NCI-H1930 (cell line): ENCODE measurements around the gene LRRC15.

Experiments
- DNase-seq, 2 experiments: peaks; one replicate each; lab custom pipeline; 2025; lab: John Stamatoyannopoulos, UW

LRRC15 gene

DNA sequence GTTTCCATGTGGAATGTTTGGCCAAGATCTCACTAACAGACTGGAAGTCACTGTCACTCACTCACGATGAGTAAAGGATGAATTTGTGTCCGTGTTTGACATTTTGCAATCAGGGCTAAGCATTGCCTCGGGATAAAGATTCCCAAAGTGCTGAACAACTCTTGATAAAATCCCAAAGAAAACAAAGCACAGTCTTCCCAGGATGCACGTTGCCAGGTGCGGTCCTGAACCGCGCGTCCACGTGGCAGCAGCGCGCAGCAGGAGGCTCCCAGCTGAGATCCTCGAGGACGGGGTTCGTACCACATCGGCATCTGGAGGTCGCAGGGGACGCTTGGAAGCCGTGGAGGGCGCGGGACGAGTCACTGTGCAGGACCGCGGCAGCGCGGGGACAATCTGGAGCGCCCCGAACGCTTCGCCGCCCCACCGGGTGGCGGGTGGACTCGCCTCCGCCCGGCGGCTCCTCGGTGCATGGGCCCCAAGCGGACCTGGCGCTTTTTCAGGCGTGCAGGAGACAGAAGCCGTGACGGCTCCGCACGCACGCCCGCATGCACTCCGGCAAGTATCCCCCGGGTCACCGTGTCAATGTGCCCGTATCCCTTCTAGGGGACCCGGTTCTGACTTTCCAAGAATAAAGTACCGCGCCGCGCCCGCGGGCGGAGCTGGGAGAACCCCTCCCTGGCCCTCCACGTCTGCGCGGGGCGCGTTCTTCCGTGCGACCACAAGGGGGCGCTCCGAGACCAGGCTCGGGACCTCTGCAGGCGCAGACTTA lies 36.1 kb downstream of the LRRC15 start:
- no peak for DNase-seq

DNA sequence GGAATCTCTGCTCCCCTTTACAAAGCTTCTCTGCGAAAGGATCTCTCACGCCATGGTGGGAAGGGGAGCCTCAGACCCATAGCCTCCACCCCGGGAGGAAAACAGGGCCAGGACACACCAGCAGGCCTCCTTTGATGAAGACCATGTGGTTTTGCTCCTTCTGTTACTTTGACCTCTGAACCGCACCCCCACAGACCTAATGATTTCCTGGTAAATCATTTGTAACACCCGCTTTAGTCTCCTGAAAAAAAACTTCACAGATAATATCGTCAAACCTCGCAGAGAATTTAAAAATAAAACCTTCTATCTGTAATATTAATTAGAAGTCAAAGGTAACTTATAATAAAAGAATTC lies 36.7 kb downstream of the LRRC15 start:
- no peak for DNase-seq

DNA sequence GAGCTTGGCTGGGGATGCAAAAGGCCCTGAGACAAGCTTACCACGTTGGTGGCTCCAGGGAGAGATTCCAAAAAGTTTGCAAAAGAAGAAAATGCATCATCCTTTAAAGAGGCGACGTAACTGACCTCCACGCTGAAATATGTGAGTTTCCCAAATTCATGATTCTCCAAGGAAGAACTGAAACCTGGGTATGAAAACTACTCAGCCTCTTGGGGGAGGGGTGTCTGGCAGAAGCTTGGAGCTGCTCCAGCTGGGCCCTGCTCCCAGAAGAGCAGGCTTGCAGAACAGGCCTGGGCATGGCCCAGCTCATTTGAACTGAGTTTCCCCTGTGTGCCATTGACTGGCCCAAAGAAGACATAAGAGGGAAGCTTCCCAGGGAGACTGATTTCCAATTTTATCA lies 39.0 kb downstream of the LRRC15 start:
- no peak for DNase-seq

DNA sequence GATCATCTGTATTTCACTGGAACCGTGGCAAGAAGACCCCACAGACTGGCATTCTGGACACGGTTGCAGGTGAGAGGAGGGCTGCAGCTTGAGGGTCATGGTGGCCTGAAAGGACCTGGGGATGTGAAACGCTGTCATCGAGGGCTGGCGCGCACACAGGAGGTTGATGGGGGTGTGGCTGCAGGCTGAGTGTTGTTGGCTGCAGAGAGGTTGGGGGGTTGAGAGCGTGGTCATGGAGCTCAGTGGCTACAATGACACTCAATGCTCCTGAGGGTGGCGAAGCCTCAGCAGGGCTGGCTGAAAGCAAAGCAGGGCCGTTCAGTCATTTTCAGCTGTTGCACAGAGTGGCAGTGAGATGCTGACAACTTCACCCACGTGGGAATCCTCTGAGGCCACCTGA lies 39.4 kb downstream of the LRRC15 start:
- DNase-seq: no peak

DNA sequence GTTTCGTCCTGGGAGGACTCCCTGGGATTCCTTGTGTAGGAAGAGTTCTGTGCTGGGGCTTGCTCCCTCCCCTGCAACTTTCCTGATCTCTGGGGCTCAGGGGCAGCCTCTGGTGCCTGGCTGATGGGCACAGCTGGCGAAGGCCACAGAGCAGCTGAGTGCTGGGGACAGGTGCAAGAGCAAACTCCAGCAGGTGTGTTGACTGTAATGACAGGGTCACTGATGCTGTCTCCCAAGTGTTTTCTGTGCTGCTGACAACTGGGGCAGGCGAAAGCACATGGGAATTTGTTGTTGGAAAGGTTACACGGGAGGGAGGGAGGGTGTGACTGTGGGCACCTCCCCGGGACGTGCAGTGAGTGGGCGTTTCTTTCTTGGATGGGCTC lies 40.0 kb downstream of the LRRC15 start:
- DNase-seq: no peak

DNA sequence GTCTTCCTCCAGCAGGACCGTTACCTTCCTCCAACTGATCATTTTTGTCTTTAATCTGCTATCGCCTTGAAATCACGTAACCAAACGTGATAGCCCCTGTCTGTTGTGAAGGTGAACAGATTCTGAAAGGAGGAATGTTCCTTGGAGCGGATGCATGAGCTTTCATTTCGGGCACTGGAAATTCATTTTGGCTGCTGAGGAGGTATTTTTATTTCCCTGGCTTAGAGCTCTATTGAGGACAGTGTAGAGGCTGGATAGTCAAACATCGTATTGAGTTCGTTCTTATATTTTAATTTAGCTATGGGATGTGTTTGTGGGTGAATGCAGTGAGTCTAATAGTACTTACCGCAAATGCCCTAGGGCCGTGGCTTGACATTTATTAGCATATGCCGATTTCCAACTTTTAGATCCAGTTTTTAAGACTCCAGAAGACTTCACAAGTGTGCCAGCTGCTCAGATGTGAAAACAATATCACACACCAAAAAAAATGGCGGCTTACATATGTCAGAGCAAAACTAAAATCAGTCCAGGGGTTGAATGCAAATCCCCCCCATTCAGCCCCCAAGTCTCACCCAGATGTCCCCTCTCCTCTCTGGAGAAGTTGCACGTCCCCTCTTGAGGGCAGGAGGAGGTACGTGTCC lies 40.5 kb downstream of the LRRC15 start:
- DNase-seq: no peak

DNA sequence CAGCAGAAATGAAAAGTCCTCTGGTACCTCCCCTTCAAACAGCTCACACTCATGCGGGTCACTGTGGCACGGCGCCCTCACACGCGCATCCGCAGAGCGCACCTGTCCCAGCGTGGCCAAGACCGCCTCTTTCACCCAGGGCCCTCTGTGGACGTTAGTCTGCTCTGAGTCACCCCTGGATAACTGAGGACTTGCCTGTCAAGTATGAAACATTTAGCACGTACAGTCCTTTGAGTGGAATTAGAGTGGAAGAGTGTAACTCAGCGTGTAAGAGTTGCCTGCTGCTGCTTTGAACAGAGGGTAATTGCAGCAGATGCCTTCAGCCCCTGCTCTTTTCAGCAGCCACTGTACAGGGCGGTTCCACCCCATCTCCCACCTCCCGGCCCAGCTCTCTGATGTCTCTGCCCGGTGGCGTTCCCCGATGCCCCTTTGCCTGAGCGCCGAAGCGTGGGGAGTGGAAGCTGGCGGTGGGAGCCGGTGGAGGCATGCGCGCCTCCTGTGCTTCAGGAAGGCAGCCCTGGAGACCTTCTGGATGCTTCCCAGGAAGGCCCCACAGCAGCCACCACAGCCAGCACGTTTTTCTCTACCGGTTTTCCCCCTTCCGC lies 41.4 kb downstream of the LRRC15 start:
- no peak for DNase-seq

DNA sequence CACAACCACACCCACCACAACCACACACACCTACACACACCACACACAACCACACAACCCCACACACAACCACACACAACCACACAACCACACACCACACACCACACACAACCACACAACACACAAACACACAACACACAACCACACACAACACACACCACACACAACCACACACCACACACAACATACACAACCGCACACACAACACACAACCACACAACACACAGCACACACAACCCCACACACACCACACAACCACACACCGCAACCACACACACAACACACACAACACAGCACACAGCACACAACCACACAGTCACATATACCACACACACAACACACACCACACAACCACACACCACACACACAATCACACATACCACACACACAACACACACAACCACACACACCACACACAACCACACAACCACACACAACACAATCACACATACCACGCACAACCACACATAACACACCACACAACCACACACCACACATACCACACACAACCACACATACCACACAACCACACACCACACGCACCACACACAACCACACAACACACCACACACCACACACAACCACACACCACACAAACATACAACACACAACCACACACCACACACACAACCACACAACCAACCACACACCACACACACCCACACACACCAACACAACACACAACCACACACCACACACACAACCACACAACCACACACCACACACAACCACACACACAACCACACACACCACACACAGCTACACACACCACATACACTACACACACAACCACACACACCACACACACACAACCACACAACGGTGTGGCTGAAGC lies 42.1 kb downstream of the LRRC15 start:
- DNase-seq: no peak

DNA sequence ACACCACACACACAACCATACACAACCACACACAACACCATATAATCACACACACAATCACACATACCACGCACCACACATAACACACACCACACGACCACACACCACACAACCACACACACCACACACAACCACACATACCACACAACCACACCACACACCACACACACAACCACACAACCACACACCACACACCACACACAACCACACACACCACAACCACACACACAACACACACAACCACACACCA lies 42.6 kb downstream of the LRRC15 start:
- no peak for DNase-seq

DNA sequence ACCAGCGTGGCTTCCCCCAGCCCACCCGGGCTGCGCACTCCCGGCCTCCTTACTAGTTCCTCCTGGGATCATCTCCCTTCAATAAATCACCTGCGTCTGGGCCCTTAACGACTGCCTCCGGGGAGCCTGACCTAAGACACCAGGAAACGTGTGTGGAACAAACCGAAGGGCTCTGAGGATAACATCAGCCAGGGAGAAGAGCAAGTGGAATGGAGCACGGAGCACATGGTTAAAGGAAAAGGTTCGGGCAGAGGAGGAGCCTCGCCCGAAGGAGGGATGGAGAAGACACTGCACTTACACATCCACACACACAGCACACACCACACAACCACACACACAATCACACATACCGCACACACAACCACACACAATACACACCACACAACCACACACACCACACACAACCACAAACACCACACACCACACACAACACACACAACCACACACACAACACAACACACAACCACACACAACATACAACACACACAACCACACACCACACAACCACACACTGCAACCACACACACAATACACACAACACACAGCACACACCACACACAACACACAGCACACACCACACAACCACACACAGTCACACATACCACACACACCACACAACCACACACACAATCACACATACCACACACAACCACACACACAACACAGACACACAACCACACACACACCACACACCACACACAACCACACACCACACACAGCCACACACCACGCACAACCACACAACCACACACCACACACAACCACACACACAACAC lies 43.2 kb downstream of the LRRC15 start:
- DNase-seq: no peak

DNA sequence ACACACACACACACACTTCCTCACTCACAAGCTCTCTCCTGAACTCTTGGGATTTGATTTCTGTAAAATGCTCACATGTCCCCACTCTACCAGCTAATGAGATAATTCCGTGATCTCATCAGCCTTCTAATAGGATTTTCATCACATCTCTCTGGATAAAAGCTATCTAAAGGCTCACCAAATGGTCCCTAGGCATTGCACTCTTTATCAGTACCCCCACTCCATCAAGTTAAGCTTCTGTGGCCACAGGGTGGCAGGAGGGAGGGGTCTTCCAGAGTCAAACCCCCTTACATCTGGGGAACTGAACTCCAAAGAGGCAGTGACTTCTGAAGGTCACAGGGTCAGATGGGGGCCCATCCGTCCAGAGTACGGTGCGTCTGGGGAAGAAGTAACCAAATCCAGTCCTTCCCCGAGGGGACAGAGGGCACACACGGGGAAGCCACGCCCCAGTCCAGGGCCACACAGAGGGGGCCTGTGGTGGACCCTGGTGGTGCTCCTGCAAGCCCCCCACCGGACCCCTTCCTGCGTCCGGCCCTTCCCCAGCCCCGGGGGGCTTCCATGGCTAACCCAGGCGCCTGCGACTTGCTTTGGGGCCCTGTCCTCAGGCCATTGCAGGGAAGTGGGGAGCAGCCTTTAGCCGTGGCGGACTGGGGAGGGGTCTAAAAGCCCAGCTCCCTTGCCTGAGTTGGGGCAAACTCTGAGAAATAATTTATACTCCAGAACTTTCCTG lies 44.0 kb downstream of the LRRC15 start:
- no peak for DNase-seq

DNA sequence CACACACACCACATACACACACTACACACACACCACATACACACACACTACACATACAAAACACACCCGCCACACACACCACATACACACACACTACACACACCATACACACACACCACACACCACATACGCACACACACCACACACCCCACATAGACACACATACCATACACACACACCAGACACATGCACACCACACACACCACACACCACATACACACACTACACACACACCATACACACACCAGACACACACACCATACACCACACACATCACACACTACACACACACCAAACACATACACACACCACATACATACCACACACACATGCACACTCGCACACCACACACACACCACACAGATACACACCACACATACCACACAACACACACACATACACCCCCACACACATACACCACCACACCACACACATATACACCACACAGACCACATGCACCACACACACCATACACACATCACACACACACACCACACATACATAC lies 44.7 kb downstream of the LRRC15 start:
- no peak for DNase-seq

DNA sequence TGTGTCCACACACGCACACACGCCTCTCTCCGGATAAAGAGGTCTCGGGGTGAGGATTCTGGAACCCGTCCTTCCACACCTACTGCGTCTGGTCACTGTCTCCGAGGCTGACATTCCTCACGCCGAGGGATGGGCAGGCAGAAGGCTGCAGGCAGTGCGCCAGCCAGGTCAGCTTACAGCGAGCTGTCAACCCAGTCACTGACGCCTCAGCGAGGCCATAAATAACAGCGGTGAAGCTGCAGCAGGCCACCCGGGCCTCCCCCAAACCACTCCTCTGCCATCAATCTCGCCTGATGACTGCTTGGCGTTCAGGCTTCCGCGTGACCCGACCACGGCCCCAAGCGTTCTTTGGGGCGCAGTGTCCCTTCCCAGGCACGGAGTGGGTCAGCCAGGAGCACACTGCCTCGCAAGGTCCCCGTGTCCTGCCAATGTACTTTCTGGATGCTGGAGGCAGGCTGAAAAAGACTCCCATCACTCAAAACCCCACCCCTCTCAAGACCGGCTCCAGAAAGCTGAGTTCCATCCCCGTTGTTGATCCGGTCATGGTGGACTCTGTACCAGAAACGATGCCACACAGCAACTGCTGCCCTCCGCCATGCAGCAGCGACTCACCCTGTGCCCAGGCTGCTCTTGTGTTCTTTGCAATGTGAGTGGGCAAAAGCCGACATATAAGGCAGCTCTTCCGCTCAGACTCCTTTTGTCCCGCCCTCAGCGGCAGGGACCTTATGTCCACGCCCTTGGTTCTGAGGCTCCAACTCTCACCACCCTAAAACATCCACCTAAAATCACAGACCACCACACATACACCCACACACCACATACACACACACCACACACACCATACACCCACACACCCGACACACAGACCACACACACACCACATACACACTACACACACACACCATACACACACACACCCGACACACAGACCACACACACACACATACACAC lies 45.5 kb downstream of the LRRC15 start:
- DNase-seq: no peak

DNA sequence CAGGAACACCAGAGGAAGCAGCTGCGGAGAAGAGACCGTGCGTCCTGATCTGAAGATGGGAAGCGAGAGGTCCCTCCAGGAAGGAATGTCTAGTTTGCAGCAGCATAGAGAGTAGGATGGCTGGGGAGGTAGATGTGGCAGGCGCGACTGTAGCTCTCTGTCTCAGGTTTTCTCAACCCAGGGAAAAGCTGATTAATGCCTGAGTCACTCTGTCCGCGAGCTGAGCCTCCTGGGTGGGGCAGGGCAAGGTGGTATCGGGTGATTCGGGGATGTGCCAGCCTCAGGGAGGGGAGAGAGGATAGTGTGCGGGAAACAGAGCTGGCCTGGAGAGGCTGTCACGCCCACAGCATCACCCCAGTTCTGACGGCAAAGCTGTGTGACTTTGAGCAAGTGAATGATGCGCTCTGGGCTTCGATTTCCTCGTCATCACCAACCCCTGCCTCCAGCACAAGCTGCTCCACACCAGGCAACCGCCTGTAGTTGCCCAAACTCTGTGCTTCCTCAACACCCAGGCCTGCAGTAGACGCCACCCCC lies 46.8 kb downstream of the LRRC15 start:
- no peak for DNase-seq

DNA sequence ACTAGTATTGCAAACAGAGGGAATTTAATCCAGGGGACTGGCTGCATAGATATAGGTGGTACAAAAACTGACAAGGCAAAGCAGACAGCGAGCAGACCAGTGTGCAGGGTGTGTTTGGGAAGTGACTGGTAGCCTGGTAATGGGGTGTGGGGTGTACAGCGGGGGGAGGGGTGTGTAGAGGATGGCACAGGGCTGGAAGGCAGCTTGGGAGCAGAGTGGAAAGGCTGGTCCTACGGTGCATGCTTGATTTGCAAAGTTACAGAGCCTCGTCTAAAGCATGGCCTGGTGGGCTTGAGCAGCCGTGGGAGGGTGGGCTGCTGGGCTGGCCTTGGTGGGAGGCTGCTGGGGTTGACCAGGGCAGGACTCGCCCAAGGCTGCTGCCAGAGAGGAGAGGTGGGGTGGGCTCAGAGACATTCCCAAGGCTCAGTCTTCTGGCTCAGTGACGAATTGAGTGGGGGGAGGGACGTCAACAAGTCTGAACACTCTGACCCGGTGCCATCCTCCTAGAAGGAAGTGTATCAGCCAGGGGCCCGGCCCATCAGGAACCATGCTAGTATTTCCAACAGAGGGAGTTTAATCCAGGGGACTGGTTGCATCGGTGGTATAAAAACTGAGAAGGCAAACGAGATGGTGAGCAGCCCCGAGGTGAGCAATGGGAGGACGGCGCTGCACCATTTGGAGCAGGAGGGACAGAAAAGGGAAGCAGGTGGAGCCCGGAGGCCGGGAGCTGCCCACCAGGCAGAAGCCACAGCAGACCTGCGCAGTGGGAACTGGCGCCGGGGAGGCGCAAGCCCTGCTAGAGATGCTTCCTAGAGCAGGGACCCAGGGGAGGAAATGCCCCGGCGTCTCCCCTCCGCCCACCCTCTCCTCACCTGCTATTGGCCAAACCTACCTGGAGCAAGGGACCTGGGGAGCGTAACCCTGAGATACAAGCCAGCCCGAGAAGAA lies 47.6 kb downstream of the LRRC15 start:
- no peak for DNase-seq

DNA sequence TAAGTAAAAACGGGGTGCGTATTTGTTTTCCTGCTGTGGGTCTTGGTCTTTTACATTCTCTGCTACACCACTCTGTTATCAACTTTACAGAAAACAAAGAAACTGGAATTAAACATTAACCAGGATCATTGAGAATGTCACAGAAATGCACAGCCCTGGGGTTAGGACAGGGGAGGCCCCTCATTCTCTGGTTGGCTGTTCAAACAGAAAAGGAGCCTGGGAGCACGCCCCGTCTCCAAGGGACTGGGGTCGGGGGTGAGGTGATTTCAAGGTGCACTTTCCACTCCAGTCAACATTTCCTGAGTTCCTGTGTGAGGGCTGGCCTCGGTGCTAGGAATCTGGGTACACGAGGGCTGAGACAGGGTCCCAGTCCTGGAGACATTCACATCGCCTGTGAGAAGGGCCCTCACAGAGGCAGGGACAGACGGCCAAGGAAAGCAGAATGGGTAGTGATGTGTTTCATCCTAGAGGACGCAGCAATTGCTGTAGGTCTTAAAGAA lies 48.7 kb downstream of the LRRC15 start:
- DNase-seq: no peak

DNA sequence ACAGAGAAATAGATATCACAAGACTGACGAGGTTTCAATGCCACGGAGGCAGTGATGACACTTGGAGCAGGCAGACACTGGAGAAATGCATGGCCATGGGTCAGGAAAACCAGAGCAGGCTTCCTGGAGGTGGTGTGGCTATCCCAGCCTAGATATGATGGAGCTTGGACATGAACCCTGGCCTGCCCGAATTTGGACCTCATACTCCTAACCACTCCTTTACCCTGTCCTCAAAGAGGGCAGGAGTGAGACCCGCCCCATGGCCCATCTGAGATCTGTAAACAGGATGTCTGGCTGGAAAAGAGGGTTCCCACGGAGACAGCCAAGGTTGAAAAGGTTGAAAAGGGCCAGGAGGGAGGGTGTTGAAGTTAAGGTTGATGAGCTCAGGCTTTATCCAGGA lies 49.4 kb downstream of the LRRC15 start:
- DNase-seq: no peak

DNA sequence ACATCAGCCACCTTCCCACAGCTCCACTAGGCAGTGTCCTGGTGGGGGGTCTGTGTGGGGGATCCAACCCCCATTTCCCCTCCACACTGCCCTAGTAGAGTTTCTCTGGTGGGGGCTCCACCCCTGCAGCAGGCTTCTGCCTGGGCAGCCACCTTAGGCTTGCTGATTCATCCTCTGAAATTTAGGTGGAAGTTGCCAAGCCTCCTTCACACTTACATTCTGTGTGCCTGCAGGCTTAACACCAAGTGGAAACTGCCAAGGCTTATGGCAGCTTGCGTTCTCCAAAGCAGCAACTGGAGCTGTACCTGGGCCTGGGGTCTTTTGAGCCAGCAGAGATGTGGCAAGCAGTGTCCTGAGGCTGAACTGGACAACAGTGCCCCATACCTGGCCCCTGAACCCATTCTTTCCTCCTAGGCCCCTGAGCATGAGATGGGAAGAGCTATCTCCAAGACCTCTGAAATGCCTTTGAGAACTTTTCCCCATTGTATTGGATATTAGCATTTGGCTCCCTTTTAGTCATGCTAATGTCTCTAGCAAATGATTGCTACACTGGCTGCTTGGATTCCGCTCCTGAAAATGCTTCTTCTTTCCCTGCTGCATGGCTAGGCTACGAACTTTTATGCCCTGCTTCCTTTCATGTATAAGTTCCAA lies 50.9 kb downstream of the LRRC15 start:
- no peak for DNase-seq
